Activated naive CD8-positive, alpha-beta T cell treated with anti-CD3 and anti-CD28 coated beads, Interleukin-2, amount 50 U/mL, for 24 hours (primary cell): Measurements from ENCODE around the gene COL5A1.

Experiments
- ATAC-seq: fragments of 150-1000 bp; cut with Tn5 transposase; one replicate; pipeline ENCODE4 v1.10.0; 2021
- DNase-seq: peaks from one replicate; pipeline ENCODE4 v3.0.0; 2021
- H3K27ac Mint-ChIP-seq: one replicate; pipeline ENCODE4 v1.8.0; 2021; ENCODE audit warnings: mild to moderate bottlenecking, mixed read lengths
- H3K27me3 Mint-ChIP-seq: one replicate; pipeline ENCODE4 v1.8.0; 2021; ENCODE audit warnings: mixed read lengths
- H3K36me3 Mint-ChIP-seq: one replicate; pipeline ENCODE4 v1.8.0; 2021; ENCODE audit warnings: low read depth, mixed read lengths
- H3K4me1 Mint-ChIP-seq: one replicate; pipeline ENCODE4 v1.8.0; 2021; ENCODE audit warnings: mixed read lengths
- H3K4me3 Mint-ChIP-seq: one replicate; pipeline ENCODE4 v1.8.0; 2021; ENCODE audit warnings: mild to moderate bottlenecking, moderate library complexity, mixed read lengths
- H3K9me3 Mint-ChIP-seq: one replicate; pipeline ENCODE4 v1.8.0; 2021; ENCODE audit warnings: mixed read lengths

The COL5A1 gene

DNA sequence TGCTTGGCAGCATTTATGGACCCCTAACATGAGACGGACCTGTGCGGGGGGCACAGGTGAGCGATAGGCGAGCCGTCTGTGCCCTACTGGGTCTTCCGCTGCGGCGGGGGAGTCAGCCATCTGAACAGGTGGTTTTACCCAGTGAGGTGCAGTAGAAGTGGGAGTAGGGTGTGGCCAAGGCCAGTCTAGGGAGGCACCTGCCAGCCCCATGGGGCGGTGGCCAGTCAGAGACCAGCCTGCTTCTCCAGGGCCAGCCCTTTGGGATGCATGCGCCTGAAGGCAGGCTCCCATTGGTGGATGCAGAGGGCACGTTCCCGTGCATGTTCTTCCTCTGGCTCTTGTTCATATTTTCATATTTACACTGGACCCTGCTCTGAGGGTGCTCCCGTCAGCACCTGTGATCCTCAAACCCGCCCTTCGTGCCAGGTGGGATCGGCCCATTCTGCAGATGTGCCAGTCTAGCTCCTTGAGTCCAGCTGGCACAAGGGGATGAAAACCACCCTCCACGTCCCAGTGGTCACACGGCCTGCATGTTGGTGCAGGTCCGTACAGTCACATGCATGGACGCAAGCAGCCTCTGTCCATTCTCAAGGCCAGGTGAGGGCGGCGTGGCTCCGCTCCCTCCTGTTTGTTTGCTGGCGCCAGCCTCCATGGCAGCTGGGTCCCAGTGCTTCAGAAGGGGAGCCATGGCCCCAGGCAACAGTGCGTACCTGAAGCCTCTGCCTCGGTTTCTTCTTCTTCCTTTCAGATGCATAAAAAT lies 9.0 kb downstream of the COL5A1 start:
- peaks cover 1% of the 10 kb centered on the region for H3K27me3 Mint-ChIP-seq
- peaks cover 3% of the 10 kb centered on the region for H3K4me1 Mint-ChIP-seq
- no peaks in the 10 kb centered on the region for H3K36me3 Mint-ChIP-seq
- no peak overlapping the region for H3K27ac Mint-ChIP-seq
- no peak overlapping the region for H3K4me3 Mint-ChIP-seq
- DNase-seq (no peak), ATAC-seq (no peak)
- no peaks in the 10 kb centered on the region for H3K9me3 Mint-ChIP-seq

DNA sequence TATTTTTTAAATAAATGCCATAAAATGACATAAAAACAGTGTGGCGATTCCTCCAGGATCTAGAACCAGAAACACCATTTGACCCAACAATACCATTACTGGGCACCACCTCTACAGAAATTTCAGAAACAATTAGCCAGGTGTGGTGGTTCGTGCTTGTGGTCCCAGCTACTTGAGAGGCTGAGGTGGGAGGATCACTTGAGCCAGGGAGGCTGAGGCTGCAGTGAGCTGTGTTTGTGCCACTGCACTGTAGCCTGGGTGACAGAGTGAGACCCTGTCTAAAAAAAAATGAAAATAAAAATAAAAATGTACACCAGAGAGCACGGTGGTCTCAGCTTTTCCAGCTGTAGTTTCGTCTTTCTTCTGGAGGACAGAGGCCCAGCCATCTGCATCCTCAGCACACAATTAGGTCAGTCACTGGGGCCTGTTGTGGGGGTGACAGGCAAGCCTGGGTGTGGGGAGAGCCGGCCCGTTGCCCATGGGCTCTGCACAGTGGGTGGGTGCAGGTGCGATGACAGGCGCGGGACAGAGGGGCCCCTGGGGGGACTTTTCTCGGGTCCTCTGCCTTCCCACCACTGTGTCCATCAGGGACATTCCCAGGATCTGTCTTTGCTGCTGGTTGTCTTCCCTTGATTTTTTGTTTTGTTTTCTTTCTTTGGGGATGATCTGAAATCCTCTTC lies 9.8 kb downstream of the COL5A1 start:
- H3K36me3 Mint-ChIP-seq, result no peaks in the 10 kb centered on the region
- H3K4me1 Mint-ChIP-seq, result peaks cover 3% of the 10 kb centered on the region
- H3K27ac Mint-ChIP-seq, result no peak overlapping the region
- no peak for ATAC-seq
- no peaks in the 10 kb centered on the region for H3K27me3 Mint-ChIP-seq
- no peak for DNase-seq
- no peak overlapping the region for H3K4me3 Mint-ChIP-seq
- no peaks in the 10 kb centered on the region for H3K9me3 Mint-ChIP-seq

DNA sequence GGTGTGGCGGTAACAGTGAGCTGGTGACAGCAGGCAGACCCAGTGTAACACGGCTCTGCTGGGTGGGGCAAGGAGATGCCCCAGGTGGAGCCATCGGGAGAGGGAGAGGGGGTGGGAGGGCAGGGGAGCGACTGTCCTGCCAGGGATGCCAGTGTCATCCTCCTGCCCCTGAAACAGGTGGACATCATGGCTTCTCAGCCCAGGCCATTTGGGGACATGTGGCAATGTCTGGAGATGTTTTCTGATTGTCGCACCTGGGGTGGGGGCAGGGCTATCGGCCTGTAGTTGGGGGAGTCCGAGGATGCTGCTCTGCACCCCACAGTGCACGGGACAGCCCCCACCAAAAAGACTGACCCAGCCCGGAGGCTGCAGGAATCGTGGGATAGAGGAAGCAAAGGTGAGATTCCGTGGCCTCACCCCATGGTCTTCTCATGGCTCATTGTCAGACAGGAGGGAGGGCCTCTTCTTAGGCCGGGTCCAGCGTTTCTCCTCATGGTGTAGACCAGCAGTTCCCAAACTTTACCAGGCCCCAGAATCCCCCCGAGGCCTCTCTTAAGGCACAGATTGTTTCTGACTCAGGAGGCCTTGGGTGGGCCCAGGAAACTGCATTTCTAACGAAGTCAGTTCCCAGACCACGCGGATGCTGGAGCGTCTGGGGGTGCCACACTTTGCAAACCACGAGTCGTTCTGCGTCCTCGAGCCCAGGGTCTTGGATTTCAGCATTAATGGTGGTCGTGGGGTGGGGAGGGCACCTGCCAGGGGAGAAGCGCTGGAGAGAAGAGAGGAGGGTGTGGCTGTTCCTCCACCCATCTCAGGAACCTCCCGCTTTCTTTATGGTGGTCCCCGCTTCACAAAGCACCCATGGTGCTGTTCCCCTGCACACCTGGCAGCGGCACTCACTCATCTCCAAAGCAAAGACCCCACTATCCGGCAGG lies 11.0 kb downstream of the COL5A1 start:
- ATAC-seq (no peak), DNase-seq (no peak)
- Mint-ChIP-seq H3K9me3 (no peaks in the 10 kb centered on the region), H3K4me1 (peaks cover 3% of the 10 kb centered on the region), H3K27me3 (no peaks in the 10 kb centered on the region), H3K4me3 (no peak overlapping the region), H3K36me3 (no peaks in the 10 kb centered on the region), H3K27ac (no peak overlapping the region)

DNA sequence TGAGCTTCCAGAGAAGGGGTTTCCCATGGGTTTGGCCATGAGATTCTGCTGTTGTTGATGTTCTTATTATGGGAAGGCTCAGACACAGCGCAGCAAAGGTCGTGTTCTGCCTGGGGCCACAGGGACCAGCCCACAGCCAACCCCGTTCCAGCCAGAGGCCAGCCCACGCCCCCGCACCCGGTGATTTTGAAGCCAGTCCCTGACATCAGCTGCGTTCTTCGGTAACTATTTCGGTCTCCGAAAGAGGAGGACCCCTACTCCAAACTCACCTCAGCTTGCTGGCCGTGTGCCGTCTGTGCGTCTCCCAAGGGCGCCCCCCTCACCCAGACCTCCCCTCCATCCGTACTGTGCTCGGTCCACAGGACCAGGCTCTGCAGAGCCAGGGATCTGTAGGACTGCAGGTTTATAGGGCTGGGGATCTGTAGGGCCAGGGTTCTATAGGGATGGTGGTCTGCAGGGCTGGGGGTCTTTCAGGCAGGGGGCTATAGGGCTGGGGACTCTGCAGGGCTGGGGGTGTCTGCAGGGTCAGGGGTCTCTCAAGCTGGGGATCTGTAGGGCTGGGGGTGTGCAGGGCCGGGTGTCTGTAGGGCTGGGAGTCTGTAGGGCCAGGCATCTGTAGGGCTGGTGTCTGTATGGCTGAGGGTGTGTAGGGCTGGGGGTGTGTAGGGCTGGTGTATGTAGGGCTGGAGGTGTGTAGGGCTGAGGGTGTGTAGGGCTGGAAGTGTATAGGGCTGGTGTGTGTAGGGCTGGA lies 11.8 kb downstream of the COL5A1 start:
- peaks cover 3% of the 10 kb centered on the region for H3K4me1 Mint-ChIP-seq
- DNase-seq (no peak), ATAC-seq (no peak)
- H3K27me3 Mint-ChIP-seq, result no peaks in the 10 kb centered on the region
- H3K4me3 Mint-ChIP-seq, result no peak overlapping the region
- H3K36me3 Mint-ChIP-seq, result no peaks in the 10 kb centered on the region
- H3K9me3 Mint-ChIP-seq, result no peaks in the 10 kb centered on the region
- no peak overlapping the region for H3K27ac Mint-ChIP-seq

DNA sequence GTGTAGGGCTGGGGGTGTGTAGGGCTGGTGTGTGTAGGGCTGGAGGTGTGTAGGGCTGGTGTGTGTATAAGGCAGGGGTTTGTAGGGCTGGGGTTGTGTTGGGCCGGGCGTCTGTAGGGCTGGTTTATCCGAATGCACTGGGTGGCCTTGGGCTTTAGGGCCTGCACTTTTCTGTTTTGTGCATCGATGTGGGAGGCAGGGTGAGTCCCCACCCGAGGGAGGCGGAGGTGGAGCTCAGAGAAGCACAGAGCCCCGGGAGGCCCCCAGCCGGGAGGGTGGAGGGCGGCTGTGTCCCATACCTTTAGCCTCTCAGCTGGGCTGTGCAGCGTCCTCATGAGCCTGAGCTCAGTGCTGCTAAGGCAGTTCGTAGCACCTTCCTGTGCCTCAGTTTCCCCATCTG lies 13.5 kb downstream of the COL5A1 start:
- Mint-ChIP-seq H3K4me1 (no peaks in the 10 kb centered on the region), H3K27me3 (no peaks in the 10 kb centered on the region), H3K9me3 (no peaks in the 10 kb centered on the region), H3K27ac (no peak overlapping the region), H3K4me3 (no peak overlapping the region), H3K36me3 (no peaks in the 10 kb centered on the region)
- no peak for ATAC-seq
- DNase-seq, result no peak

DNA sequence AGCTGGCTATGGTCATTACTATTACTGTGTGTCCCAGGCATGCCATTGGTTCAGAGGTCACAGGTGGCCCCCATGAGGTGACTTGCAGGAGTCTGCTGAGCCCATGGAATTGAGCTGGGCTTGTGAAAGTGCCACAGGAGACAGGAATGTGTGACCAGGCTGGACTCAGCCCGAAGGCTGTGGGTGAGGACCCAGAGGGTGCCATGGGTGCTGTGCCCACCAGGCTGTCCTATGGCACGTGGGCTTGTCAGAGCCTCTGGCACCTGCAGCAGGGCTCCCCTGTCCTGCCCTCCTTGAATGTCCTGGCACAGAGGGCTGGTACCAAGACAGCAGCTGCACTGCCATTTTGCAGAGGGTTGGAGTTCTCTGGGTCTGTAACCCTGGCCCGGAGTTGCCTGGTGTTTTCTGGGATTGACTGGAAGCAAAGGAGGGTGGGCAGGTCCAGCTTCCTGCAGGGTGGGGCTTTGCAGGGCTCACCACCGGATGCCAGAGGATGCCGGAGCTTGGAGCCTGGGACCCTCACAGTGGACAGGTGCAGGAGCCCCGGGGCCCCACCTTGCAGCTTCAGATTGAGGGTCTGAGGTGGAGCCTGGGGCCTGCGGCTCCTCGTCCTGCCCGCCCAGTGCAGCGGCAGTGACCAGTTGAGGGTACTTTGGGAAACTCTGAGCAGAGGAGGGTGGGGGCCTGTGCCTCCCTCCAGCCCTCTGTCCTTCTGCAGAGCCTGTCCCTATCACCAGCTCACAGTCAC lies 14.2 kb downstream of the COL5A1 start:
- no peak for DNase-seq
- no peak overlapping the region for H3K27ac Mint-ChIP-seq
- no peak for ATAC-seq

GRCh38 chr9:134656334-134657006 lies 14.9 kb downstream of the COL5A1 start:
- H3K27ac Mint-ChIP-seq, result no peak overlapping the region
- no peaks in the 10 kb centered on the region for H3K36me3 Mint-ChIP-seq
- DNase-seq, result no peak
- H3K27me3 Mint-ChIP-seq, result no peaks in the 10 kb centered on the region
- no peaks in the 10 kb centered on the region for H3K4me1 Mint-ChIP-seq
- peaks cover 8% of the 10 kb centered on the region for H3K9me3 Mint-ChIP-seq
- no peak overlapping the region for H3K4me3 Mint-ChIP-seq
- no peak for ATAC-seq

More for the DNA sequence above, 14.2 kb downstream of the COL5A1 start:
- Mint-ChIP-seq H3K27me3 (no peaks in the 10 kb centered on the region), H3K9me3 (peaks cover 6% of the 10 kb centered on the region), H3K4me3 (no peak overlapping the region), H3K4me1 (no peaks in the 10 kb centered on the region), H3K36me3 (no peaks in the 10 kb centered on the region)

DNA sequence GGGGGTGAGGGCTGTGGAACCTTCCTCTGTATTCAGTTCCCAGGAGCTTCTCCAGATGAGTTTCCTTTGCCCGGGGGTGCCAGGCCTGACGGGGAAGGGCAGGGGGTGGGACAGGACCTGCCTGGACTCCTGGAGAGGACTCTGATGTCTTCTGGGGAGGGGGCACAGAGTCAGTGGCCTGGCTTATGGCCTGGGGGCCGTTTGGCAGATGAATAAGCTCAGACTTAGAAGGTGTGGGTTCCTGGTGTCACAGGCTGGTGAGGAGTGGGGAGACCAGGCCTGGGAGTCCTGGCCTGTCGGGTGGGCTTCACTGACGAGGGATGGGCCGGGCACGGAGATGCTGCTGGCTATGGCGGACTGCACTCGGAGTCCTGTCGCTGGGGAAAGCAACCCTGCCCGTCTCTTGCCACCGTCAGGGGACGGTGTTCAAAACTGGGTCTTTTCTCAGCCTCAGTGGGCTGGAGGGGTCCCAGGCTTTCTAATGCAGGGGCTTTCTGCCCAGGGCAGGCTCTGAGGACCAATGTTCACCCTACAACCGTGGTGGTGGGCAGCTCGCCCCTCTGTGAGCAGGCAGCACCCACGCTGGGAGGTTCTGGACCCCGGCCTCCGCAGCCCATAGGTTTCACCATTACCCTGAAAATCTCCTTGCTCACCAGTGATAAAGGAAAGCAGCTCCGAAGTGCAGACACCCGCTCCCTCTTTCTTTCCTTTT lies 16.2 kb downstream of the COL5A1 start:
- Mint-ChIP-seq H3K4me1 (no peaks in the 10 kb centered on the region), H3K27me3 (no peaks in the 10 kb centered on the region), H3K9me3 (peaks cover 16% of the 10 kb centered on the region), H3K27ac (no peak overlapping the region), H3K4me3 (no peak overlapping the region), H3K36me3 (no peaks in the 10 kb centered on the region)
- ATAC-seq, result no peak
- no peak for DNase-seq

GRCh38 chr9:134658378-134658955 lies 16.9 kb downstream of the COL5A1 start:
- H3K9me3 Mint-ChIP-seq, result peaks cover 16% of the 10 kb centered on the region
- no peaks in the 10 kb centered on the region for H3K4me1 Mint-ChIP-seq
- no peaks in the 10 kb centered on the region for H3K36me3 Mint-ChIP-seq

GRCh38 chr9:134659688-134660131 lies 18.1 kb downstream of the COL5A1 start:
- H3K27me3 Mint-ChIP-seq, result no peaks in the 10 kb centered on the region
- DNase-seq, result no peak
- H3K4me1 Mint-ChIP-seq, result no peaks in the 10 kb centered on the region
- no peak overlapping the region for H3K27ac Mint-ChIP-seq
- no peak overlapping the region for H3K4me3 Mint-ChIP-seq
- peaks cover 16% of the 10 kb centered on the region for H3K9me3 Mint-ChIP-seq
- ATAC-seq, result no peak
- no peaks in the 10 kb centered on the region for H3K36me3 Mint-ChIP-seq

More at GRCh38 chr9:134658378-134658955, 16.9 kb downstream of the COL5A1 start:
- Mint-ChIP-seq H3K27ac (no peak overlapping the region), H3K4me3 (no peak overlapping the region), H3K27me3 (no peaks in the 10 kb centered on the region)
- DNase-seq, result no peak
- ATAC-seq, result no peak

GRCh38 chr9:134660407-134660806 lies 18.8 kb downstream of the COL5A1 start:
- Mint-ChIP-seq H3K27ac (no peak overlapping the region), H3K36me3 (no peaks in the 10 kb centered on the region), H3K4me3 (no peak overlapping the region), H3K27me3 (peaks cover 2% of the 10 kb centered on the region), H3K4me1 (no peaks in the 10 kb centered on the region), H3K9me3 (peaks cover 16% of the 10 kb centered on the region)
- peak; percentile 21 for DNase-seq
- ATAC-seq, result no peak

DNA sequence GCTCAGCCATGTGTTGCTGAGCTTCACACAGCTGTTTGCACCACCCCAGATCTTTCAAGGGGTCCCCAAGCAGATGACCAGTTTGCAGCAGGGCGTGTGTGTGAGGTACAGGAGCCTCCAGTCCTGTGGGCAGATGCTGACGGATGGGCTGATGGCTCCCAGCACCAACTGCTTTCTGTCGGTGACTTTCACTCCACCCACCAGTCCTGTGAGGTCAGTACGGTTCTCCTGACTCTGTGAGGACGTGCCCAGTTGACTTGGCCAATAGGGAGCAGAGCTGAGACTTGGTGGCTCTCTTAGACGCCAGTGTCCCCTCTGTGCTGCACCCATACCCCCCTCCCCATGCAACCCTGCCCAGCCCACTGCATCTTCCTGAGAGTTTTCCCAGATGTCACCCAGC lies 19.7 kb downstream of the COL5A1 start:
- DNase-seq (no peak), ATAC-seq (no peak)
- no peaks in the 10 kb centered on the region for H3K4me1 Mint-ChIP-seq
- no peaks in the 10 kb centered on the region for H3K36me3 Mint-ChIP-seq
- H3K9me3 Mint-ChIP-seq, result peaks cover 16% of the 10 kb centered on the region
- no peak overlapping the region for H3K4me3 Mint-ChIP-seq
- H3K27ac Mint-ChIP-seq, result no peak overlapping the region
- H3K27me3 Mint-ChIP-seq, result peaks cover 3% of the 10 kb centered on the region
